HepG2 (cell line): ENCODE results near the gene JMJD8. TPM values are rescaled to one million over a fixed set of nuclear protein-coding genes. Genes with fewer than 3 reads are reported as not detected.

Experiments
- ATAC-seq: fragments of 200-7000 bp; cut with Tn5 transposase; 3 replicates; pipeline ENCODE4 v1.9.1; 2020; ENCODE audit warnings: mild to moderate bottlenecking, moderate library complexity
- BruUV-seq: library from RNA; stranded (reverse); fragments of 400-500 nt; replicated peaks from 2 replicates; lab custom pipeline; 2021; lab: Mats Ljungman, UMichigan
- CTCF ChIA-PET: fragments of 300-600 bp; formaldehyde crosslinking; extraction: SDS; loops from one replicate; lab custom pipeline; 2021; ENCODE audit warnings: low total read pairs, inconsistent platforms, low intra/inter-chr PET ratio; lab: Yijun Ruan, JAX
- POLR2A ChIA-PET: fragments of 350-600 bp; sonication (Branson Sonifier 250); formaldehyde crosslinking; loops from one replicate; lab custom pipeline; 2020; ENCODE audit warnings: antibody characterized with exemption, inconsistent platforms; lab: Yijun Ruan, JAX
- DNase-seq: peaks from one replicate; pipeline ENCODE4 v3.0.0-alpha.2; 2015; ENCODE audit warnings: low spot score
- FAIRE-seq: peaks from 3 replicates; lab custom pipeline; 2011; peaks lifted over from hg19 to GRCh38; lab: Jason Lieb, UNC
- H2AFZ ChIP-seq: one replicate; pipeline ENCODE4 v1.6.1; 2011; ENCODE audit warnings: low read length, inconsistent platforms
- H3K27ac ChIP-seq: fragments of 300-600 bp; 3 replicates; pipeline ENCODE4 v1.8.0; 2011; ENCODE audit warnings: mixed run types, mild to moderate bottlenecking, mixed read lengths, low read length, inconsistent platforms; ENCODE audit not compliant: insufficient read depth; ENCODE audit errors: extremely low read length
- H3K27me3 ChIP-seq, 2 experiments: fragments of 200-600 bp in 1 of 2; 2 replicates in 1 of 2; 3 replicates in 1 of 2; pipeline versions ENCODE4 v1.6.0 to v1.8.0; 2011; ENCODE audit warnings: low read length in 2 of 2, mild to moderate bottlenecking in 2 of 2, moderate library complexity in 2 of 2, inconsistent platforms in 1 of 2; ENCODE audit not compliant: insufficient read depth in 2 of 2, control insufficient read depth in 1 of 2
- H3K36me3 ChIP-seq, 2 experiments: fragments of 200-600 bp in 1 of 2; replicated peaks in 1 of 2; 2 replicates in 1 of 2; 3 replicates in 1 of 2; pipeline versions ENCODE4 v1.5.1 to v1.8.0; 2011; ENCODE audit warnings: low read length in 2 of 2, inconsistent platforms in 1 of 2; ENCODE audit not compliant: insufficient read depth in 2 of 2, control insufficient read depth in 1 of 2
- H3K4me1 ChIP-seq: 2 replicates; pipeline ENCODE4 v1.5.1; 2012; ENCODE audit warnings: low read length, inconsistent platforms; ENCODE audit not compliant: insufficient read depth
- H3K4me2 ChIP-seq: 2 replicates; pipeline ENCODE4 v1.6.0; 2011; ENCODE audit warnings: low read depth, low read length, inconsistent platforms
- H3K4me3 ChIP-seq, 3 experiments: fragments of 200-600 bp in 1 of 3; sonication (generic), shearing (Covaris generic) in 1 of 3; replicated peaks in 1 of 3; 2 replicates each; pipeline ENCODE4 v1.5.1; 2011 to 2016; ENCODE audit warnings: low read length in 3 of 3, inconsistent platforms in 2 of 3, low read depth in 2 of 3, mild to moderate bottlenecking in 2 of 3, control low read depth in 1 of 3, mixed read lengths in 1 of 3; ENCODE audit not compliant: insufficient read depth in 1 of 3
- H3K79me2 ChIP-seq: one replicate; pipeline ENCODE4 v1.6.1; 2011; ENCODE audit warnings: low read length, inconsistent platforms; ENCODE audit not compliant: insufficient read depth
- H3K9ac ChIP-seq: 2 replicates; pipeline ENCODE4 v1.6.0; 2011; ENCODE audit warnings: mild to moderate bottlenecking, low read depth, low read length, inconsistent platforms; ENCODE audit not compliant: insufficient read depth
- H3K9me3 ChIP-seq: 2 replicates; pipeline ENCODE4 v1.5.1; 2012; ENCODE audit warnings: mild to moderate bottlenecking, low read length
- H4K20me1 ChIP-seq: 2 replicates; pipeline ENCODE4 v1.6.0; 2011; ENCODE audit warnings: inconsistent platforms, mild to moderate bottlenecking, low read length, moderate library complexity; ENCODE audit not compliant: insufficient read depth
- FOSL2 ChIP-seq: sonication (generic); formaldehyde crosslinking; IDR thresholded peaks from 2 replicates; pipeline ENCODE4 v1.4.0; 2020; ENCODE audit warnings: missing genetic modification reagents
- PHF20 ChIP-seq: sonication (generic); formaldehyde crosslinking; IDR thresholded peaks from 2 replicates; pipeline ENCODE4 v1.5.0; 2020; ENCODE audit warnings: mild to moderate bottlenecking, missing genetic modification reagents
- POLR2AphosphoS5 ChIP-seq: IDR thresholded peaks from 2 replicates; pipeline ENCODE4 v1.6.1; 2012; ENCODE audit warnings: low read depth, low read length
- RBM39 ChIP-seq: fragments of 200-400 bp; formaldehyde crosslinking; IDR thresholded peaks from one replicate; pipeline ENCODE4 v1.6.1; 2018; ENCODE audit warnings: antibody characterized with exemption, mild to moderate bottlenecking, low read depth, low read length; ENCODE audit not compliant: poor library complexity, severe bottlenecking
- SPEN ChIP-seq: sonication (generic); formaldehyde crosslinking; IDR thresholded peaks from 2 replicates; pipeline ENCODE4 v1.5.1; 2020; ENCODE audit warnings: low read depth, mild to moderate bottlenecking, missing genetic modification reagents
- ZBTB38 ChIP-seq: sonication (generic); formaldehyde crosslinking; IDR thresholded peaks from 2 replicates; pipeline ENCODE4 v1.5.1; 2020; ENCODE audit warnings: mild to moderate bottlenecking, missing genetic modification reagents
- ZFX ChIP-seq: sonication (generic); formaldehyde crosslinking; IDR thresholded peaks from 2 replicates; pipeline ENCODE4 v1.4.0; 2020; ENCODE audit warnings: mild to moderate bottlenecking, low read depth, missing genetic modification reagents, moderate library complexity
- ZNF263 ChIP-seq: sonication (generic); formaldehyde crosslinking; IDR thresholded peaks from 2 replicates; pipeline ENCODE4 v1.4.0; 2020; ENCODE audit warnings: missing genetic modification reagents
- ZNF546 ChIP-seq: sonication (generic); formaldehyde crosslinking; conservative IDR thresholded peaks from 2 replicates; pipeline ENCODE4 v1.8.1; 2023; ENCODE audit warnings: mild to moderate bottlenecking, missing genetic modification reagents
- ZNF83 ChIP-seq: sonication (generic); formaldehyde crosslinking; IDR thresholded peaks from 2 replicates; pipeline ENCODE4 v1.4.0; 2020; ENCODE audit warnings: missing genetic modification reagents, mild to moderate bottlenecking, borderline replicate concordance
- WGBS: methylation state at CpG from one replicate; pipeline ENCODE4 v1.1.6; 2017; ENCODE audit warnings: low lambda C conversion rate; 5-methylcytosine and 5-hydroxymethylcytosine counted together
- in situ Hi-C: cut with HindIII; loops from 2 replicates; pipeline ENCODE4 v1.10.0; 2017; ENCODE audit warnings: low pct_unique_long_range_greater_than_20kb; ENCODE audit not compliant: extremely low pct_ligation_motif_present
- intact Hi-C: fragments of 100-400 bp; cut with micrococcal nuclease; formaldehyde crosslinking; loops from one replicate; pipeline ENCODE4 v1.10.0; 2022; ENCODE audit not compliant: unreplicated experiment
- polyA plus RNA-seq, 8 experiments: library from polyadenylated mRNA; depleted of rRNA in 3 of 8; stranded (reverse) in 7 of 8; unstranded in 1 of 8; fragments of >200 nt; fragmentation: Illumina TruSeq in 4 of 8; extraction: Trizol in 4 of 8; gene quantifications; 2 replicates each; pipeline versions ENCODE4 v1.2.1 to v1.2.3, GENCODE V29; 2011 to 2016; ENCODE audit warnings: low read depth in 4 of 8, missing spikeins in 1 of 8, mixed read lengths in 1 of 8; ENCODE audit not compliant: insufficient read depth in 1 of 8
- total RNA-seq, 5 experiments: library from RNA; depleted of rRNA; stranded (reverse); fragments of >200 nt; fragmentation: Illumina TruSeq; extraction: Trizol; gene quantifications; 2 replicates each; pipeline ENCODE4 v1.2.3, GENCODE V29; 2016; ENCODE audit warnings: low read depth in 1 of 5
- TF ChIP-seq, protein P1 (sequence below): sonication (generic); formaldehyde crosslinking; IDR thresholded peaks from 2 replicates; pipeline ENCODE4 v1.4.0; 2020; ENCODE audit warnings: mild to moderate bottlenecking, missing genetic modification reagents
- TF ChIP-seq, protein P2 (sequence below): IDR thresholded peaks from 2 replicates; pipeline ENCODE4 v1.6.1; 2016; ENCODE audit warnings: missing compliant biosample characterization, missing genetic modification reagents, borderline replicate concordance
- TF ChIP-seq, protein P3 (sequence below): sonication (generic); formaldehyde crosslinking; IDR thresholded peaks from 2 replicates; pipeline ENCODE4 v1.8.0; 2022; ENCODE audit warnings: low read depth, missing genetic modification reagents
- TF ChIP-seq, protein P4 (sequence below): sonication (generic); formaldehyde crosslinking; IDR thresholded peaks from 2 replicates; pipeline ENCODE4 v1.9.0; 2021; ENCODE audit warnings: missing genetic modification reagents, mild to moderate bottlenecking, borderline replicate concordance
- TF ChIP-seq, protein P5 (sequence below): sonication (generic); formaldehyde crosslinking; IDR thresholded peaks from 2 replicates; pipeline ENCODE4 v1.8.1; 2022; ENCODE audit warnings: mild to moderate bottlenecking, missing genetic modification reagents

Gene JMJD8
- total and polyA plus RNA-seq, 2 of the 13 experiments (the other 11 are each of a cell fraction or from before 2014, with no cell fraction given), result 2.6 to 11.8 TPM

DNA sequence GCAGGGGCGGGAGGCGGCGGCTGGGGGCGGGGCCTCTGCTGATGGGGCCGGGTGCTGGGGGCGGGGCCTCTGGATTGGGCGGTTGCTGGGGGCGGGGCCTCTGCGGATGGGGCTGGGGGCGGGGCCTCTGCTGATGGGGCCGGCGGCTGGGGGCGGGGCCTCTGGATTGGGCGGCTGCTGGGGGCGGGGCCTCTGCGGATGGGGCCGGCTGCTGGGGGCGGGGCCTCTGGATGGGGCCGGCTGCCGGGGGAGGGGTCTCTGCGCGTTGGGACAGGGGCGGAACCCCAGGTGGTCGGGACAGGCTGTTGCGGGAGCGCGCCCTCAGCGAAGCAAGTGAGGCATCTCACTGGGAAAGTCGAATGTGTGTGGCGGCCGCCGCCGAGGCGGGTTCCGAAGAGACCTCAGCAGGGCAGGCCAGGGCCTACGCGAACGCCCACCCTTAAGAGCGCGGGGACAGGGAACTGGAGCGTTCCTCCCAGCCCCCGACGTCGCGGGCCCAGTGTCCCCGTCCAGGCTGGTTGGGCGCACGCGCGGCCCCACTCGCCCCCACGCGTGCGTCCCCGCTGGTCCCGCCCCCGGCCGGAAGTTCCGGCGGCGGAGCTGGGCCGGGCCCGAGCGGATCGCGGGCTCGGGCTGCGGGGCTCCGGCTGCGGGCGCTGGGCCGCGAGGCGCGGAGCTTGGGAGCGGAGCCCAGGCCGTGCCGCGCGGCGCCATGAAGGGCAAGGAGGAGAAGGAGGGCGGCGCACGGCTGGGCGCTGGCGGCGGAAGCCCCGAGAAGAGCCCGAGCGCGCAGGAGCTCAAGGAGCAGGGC lies 4.1 kb downstream of the JMJD8 start, which contains the start of gene STUB1:
TSS of gene STUB1 (plus strand) at position 597 of the 811 bp plus-strand sequence. CDS start at position 713, 116 bp downstream.
- ATAC-seq (peak; percentile 41), FAIRE-seq (no peak), DNase-seq (peak; percentile 76)
- H3K36me3 ChIP-seq, result peaks cover 8 to 15% of the 10 kb centered on the region in 2 experiments; a peak in 4 of 5 replicates
- peak within 1 kb of the TSS; percentile 99 for H3K4me2 ChIP-seq
- no TSS peak for BruUV-seq
- peak within 1 kb of the TSS; percentile 72 to 88 (median 85) for H3K4me3 ChIP-seq
- peaks cover 16% of the 10 kb centered on the region for H3K79me2 ChIP-seq
- in situ Hi-C loops, result no loop called here
- intact Hi-C loops, result no loop called here
- 0 out of 2 replicates have a peak, but pooled peaks cover 3% of the 10 kb centered on the region for H4K20me1 ChIP-seq
- POLR2A ChIA-PET, result interaction anchor here (0.8 to 4.4 kb wide), 13 partner anchors 9 to 44 kb away, joined by 3 to 34 read pairs (median 6); partner anchors contain the start of genes ANTKMT, METRN, METTL26 and RHOT2
- no peak within 1 kb of the TSS for H2AFZ ChIP-seq
- peak within 1 kb of the TSS; percentile 80 for H3K27ac ChIP-seq
- no peaks in the 10 kb centered on the region for H3K9me3 ChIP-seq
- H3K27me3 ChIP-seq, result no peaks in the 10 kb centered on the region; a peak in 1 of 5 replicates
- H3K9ac ChIP-seq, result peak within 1 kb of the TSS; percentile 82
- WGBS, result no CpG with 5 or more reads among the region's 91 CpGs
- H3K4me1 ChIP-seq, result peaks cover 38% of the 10 kb centered on the region
- CTCF ChIA-PET, result interaction anchor here (0.8 kb wide), 1 partner anchor 12 kb away, joined by 3 read pairs; the partner anchor contains the start of gene RHOT2
- TF ChIP-seq SPEN (peak; percentile 28), ZNF546 (CRISPR knock-in tag) (0 out of 2 replicates have a peak, but pooled peaks have one; percentile 47), ZBTB38 (CRISPR knock-in tag) (peak; percentile 46), POLR2AphosphoS5 (peak; percentile 41), FOSL2 (CRISPR knock-in tag) (peak; percentile 14; the same call in 1 of the 2 replicates), ZNF83 (CRISPR knock-in tag) (peak; percentile 37; the same call in 1 of the 2 replicates), RBM39 (peak; percentile 14), ZNF263 (CRISPR knock-in tag) (peak; percentile 42; the same call in 1 of the 2 replicates), PHF20 (peak; percentile 63; the same call in 1 of the 2 replicates), ZFX (CRISPR knock-in tag) (peak; percentile 69)
- TF ChIP-seq, protein P1, sequence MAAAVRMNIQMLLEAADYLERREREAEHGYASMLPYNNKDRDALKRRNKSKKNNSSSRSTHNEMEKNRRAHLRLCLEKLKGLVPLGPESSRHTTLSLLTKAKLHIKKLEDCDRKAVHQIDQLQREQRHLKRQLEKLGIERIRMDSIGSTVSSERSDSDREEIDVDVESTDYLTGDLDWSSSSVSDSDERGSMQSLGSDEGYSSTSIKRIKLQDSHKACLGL, result peak; percentile 38; the same call in 1 of the 2 replicates
- TF ChIP-seq, protein P2, sequence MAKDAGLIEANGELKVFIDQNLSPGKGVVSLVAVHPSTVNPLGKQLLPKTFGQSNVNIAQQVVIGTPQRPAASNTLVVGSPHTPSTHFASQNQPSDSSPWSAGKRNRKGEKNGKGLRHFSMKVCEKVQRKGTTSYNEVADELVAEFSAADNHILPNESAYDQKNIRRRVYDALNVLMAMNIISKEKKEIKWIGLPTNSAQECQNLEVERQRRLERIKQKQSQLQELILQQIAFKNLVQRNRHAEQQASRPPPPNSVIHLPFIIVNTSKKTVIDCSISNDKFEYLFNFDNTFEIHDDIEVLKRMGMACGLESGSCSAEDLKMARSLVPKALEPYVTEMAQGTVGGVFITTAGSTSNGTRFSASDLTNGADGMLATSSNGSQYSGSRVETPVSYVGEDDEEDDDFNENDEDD, result 0 out of 2 replicates have a peak, but pooled peaks have one; percentile 22
- TF ChIP-seq, protein P3, sequence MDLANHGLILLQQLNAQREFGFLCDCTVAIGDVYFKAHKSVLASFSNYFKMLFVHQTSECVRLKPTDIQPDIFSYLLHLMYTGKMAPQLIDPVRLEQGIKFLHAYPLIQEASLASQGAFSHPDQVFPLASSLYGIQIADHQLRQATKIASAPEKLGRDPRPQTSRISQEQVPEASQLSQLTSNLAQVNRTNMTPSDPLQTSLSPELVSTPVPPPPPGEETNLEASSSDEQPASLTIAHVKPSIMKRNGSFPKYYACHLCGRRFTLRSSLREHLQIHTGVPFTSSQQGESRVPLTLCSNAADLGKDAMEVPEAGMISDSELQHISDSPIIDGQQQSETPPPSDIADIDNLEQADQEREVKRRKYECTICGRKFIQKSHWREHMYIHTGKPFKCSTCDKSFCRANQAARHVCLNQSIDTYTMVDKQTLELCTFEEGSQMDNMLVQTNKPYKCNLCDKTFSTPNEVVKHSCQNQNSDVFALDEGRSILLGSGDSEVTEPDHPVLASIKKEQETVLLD, result peak; percentile 68; the same call in 1 of the 2 replicates
- TF ChIP-seq, protein P4, sequence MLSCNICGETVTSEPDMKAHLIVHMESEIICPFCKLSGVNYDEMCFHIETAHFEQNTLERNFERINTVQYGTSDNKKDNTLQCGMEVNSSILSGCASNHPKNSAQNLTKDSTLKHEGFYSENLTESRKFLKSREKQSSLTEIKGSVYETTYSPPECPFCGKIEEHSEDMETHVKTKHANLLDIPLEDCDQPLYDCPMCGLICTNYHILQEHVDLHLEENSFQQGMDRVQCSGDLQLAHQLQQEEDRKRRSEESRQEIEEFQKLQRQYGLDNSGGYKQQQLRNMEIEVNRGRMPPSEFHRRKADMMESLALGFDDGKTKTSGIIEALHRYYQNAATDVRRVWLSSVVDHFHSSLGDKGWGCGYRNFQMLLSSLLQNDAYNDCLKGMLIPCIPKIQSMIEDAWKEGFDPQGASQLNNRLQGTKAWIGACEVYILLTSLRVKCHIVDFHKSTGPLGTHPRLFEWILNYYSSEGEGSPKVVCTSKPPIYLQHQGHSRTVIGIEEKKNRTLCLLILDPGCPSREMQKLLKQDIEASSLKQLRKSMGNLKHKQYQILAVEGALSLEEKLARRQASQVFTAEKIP (CRISPR knock-in tag), result no peak
- TF ChIP-seq, protein P5, sequence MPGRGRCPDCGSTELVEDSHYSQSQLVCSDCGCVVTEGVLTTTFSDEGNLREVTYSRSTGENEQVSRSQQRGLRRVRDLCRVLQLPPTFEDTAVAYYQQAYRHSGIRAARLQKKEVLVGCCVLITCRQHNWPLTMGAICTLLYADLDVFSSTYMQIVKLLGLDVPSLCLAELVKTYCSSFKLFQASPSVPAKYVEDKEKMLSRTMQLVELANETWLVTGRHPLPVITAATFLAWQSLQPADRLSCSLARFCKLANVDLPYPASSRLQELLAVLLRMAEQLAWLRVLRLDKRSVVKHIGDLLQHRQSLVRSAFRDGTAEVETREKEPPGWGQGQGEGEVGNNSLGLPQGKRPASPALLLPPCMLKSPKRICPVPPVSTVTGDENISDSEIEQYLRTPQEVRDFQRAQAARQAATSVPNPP (CRISPR knock-in tag), result 0 out of 2 replicates have a peak, but pooled peaks have one; percentile 21
